ENCODE results near the gene TLE5. TPM values are rescaled to one million over a fixed set of nuclear protein-coding genes. Genes with fewer than 3 reads are reported as not detected.
"Not testable (repeated sequence)": the region's sequence is repeated elsewhere in the genome, so short reads cannot be mapped to it uniquely, and the experiment has no call there.

The TLE5 gene
- total RNA-seq, 3 donors from 2014 or later, result 329 to 407 (median 397) TPM

GRCh38 chr19:3053218-3053621 is 9.1 kb downstream of the TLE5 start:
- no peaks in the 10 kb centered on the region for H3K36me3 ChIP-seq
- DNase-seq (ENCODE audit: low spot score in 2 of 2), result no peak
- H3K27ac ChIP-seq, result peak overlapping the region; percentile 38 to 87
- no peaks in the 10 kb centered on the region for H3K27me3 ChIP-seq
- no peak for TF ChIP-seq CTCF (IDR thresholded peaks at IDR 0.05)
- H3K4me3 ChIP-seq, result no peak overlapping the region
- intact Hi-C loops (cut with DNase I; ENCODE audit: low total_unique reads), result loop anchor here (5.0 kb wide), 1 partner anchor 1619 kb away; the partner anchor contains the start of gene MYDGF
- H3K4me1 ChIP-seq, result peaks cover 11 to 38% of the 10 kb centered on the region in 2 donors
- H3K9me3 ChIP-seq, result no peaks in the 10 kb centered on the region

- intact Hi-C loops (cut with DNase I; ENCODE audit: low total_unique reads), result loop anchor here (5.0 kb wide), 1 partner anchor 1622 kb away; the partner anchor contains the start of gene MYDGF
- not testable (repeated sequence) for H3K4me3 ChIP-seq; H3K9me3 ChIP-seq; H3K4me1 ChIP-seq; DNase-seq (ENCODE audit: low spot score in 2 of 2); H3K36me3 ChIP-seq; H3K27ac ChIP-seq; H3K27me3 ChIP-seq
Measured at GRCh38 chr19:3050016-3050415, 12.3 kb downstream of the TLE5 start.

GRCh38 chr19:3049089-3049488 is 13.2 kb downstream of the TLE5 start:
- Histone ChIP-seq H3K36me3 (no peaks in the 10 kb centered on the region), H3K27me3 (no peaks in the 10 kb centered on the region), H3K4me3 (no peak overlapping the region), H3K4me1 (peaks cover 0 to under 1% of the 10 kb centered on the region in 2 donors), H3K9me3 (no peaks in the 10 kb centered on the region), H3K27ac (peak overlapping the region in 1 of 2 donors; percentile 12)
- intact Hi-C loops (cut with DNase I; ENCODE audit: low total_unique reads), result no loop called here
- no peak for TF ChIP-seq CTCF (IDR thresholded peaks at IDR 0.05)
- TF ChIP-seq POLR2AphosphoS5 (IDR thresholded peaks at IDR 0.05), result no peak
- no peak for TF ChIP-seq POLR2A (IDR thresholded peaks at IDR 0.05)
- no peak for DNase-seq (ENCODE audit: low spot score in 2 of 2)

GRCh38 chr19:3048190-3048533 is 14.1 kb downstream of the TLE5 start:
- no peak overlapping the region for H3K4me3 ChIP-seq
- H3K27ac ChIP-seq, result peak overlapping the region; percentile 88 to 90
- intact Hi-C loops (cut with DNase I; ENCODE audit: low total_unique reads), result no loop called here

GRCh38 chr19:3047496-3048189 is 14.7 kb downstream of the TLE5 start:
- DNase-seq (ENCODE audit: low spot score in 2 of 2), result peak; percentile 79 to 82
- TF ChIP-seq POLR2A (IDR thresholded peaks at IDR 0.05), result no peak
- peak in 2 of 3 donors; percentile 58 to 61 for TF ChIP-seq POLR2AphosphoS5 (IDR thresholded peaks at IDR 0.05)
- no peak for TF ChIP-seq CTCF (IDR thresholded peaks at IDR 0.05)
- intact Hi-C loops (cut with DNase I; ENCODE audit: low total_unique reads), result no loop called here

More at GRCh38 chr19:3048190-3048533, 14.1 kb downstream of the TLE5 start:
- no peaks in the 10 kb centered on the region for H3K4me1 ChIP-seq
- no peaks in the 10 kb centered on the region for H3K27me3 ChIP-seq
- no peaks in the 10 kb centered on the region for H3K9me3 ChIP-seq
- no peak for DNase-seq (ENCODE audit: low spot score in 2 of 2)
- no peak for TF ChIP-seq POLR2A (IDR thresholded peaks at IDR 0.05)
- TF ChIP-seq CTCF (IDR thresholded peaks at IDR 0.05), result no peak
- no peak for TF ChIP-seq POLR2AphosphoS5 (IDR thresholded peaks at IDR 0.05)
- H3K36me3 ChIP-seq, result no peaks in the 10 kb centered on the region

More at GRCh38 chr19:3047496-3048189, 14.7 kb downstream of the TLE5 start:
- H3K27ac ChIP-seq, result peak overlapping the region; percentile 88 to 90
- H3K36me3 ChIP-seq, result no peaks in the 10 kb centered on the region
- no peaks in the 10 kb centered on the region for H3K9me3 ChIP-seq
- no peaks in the 10 kb centered on the region for H3K27me3 ChIP-seq
- H3K4me1 ChIP-seq, result no peaks in the 10 kb centered on the region
- H3K4me3 ChIP-seq, result peak overlapping the region; percentile 42 to 70 (median 68)
